NOMO-1 treated with dmso at 0.1 percent for 144 hours (cell line): ENCODE data around the gene PRG3.
"Not testable (repeated sequence)": the region's sequence is repeated elsewhere in the genome, so short reads cannot be mapped to it uniquely, and the experiment has no call there.

Experiments
- DNase-seq: peaks from one replicate; lab custom pipeline; 2025; ENCODE audit not compliant: unreplicated experiment; lab: John Stamatoyannopoulos, UW

PRG3 gene

GRCh38 chr11:57361420-57361819 is 19.5 kb downstream of the PRG3 start:
- DNase-seq = not testable (repeated sequence)

- no peak for DNase-seq
Observed at GRCh38 chr11:57360991-57361390, 20.0 kb downstream of the PRG3 start.

- no peak for DNase-seq
Observed at GRCh38 chr11:57359896-57360690, 20.9 kb downstream of the PRG3 start.

- DNase-seq = no peak
Observed at GRCh38 chr11:57359396-57359795, 21.6 kb downstream of the PRG3 start.

- no peak for DNase-seq
Observed at GRCh38 chr11:57358991-57359390, 22.0 kb downstream of the PRG3 start.

- DNase-seq = no peak
Observed at GRCh38 chr11:57358543-57358961, 22.4 kb downstream of the PRG3 start.

GRCh38 chr11:57357856-57358255 is 23.1 kb downstream of the PRG3 start:
- DNase-seq = no peak

GRCh38 chr11:57357310-57357709 is 23.6 kb downstream of the PRG3 start:
- no peak for DNase-seq

- DNase-seq = peak; percentile 29
Observed at GRCh38 chr11:57356268-57356667, 24.7 kb downstream of the PRG3 start.

GRCh38 chr11:57354699-57355098 is 26.3 kb downstream of the PRG3 start:
- no peak for DNase-seq

- no peak for DNase-seq
Observed at GRCh38 chr11:57353852-57354251, 27.1 kb downstream of the PRG3 start.

- no peak for DNase-seq
Observed at GRCh38 chr11:57353446-57353845, 27.5 kb downstream of the PRG3 start.

GRCh38 chr11:57353036-57353435 is 27.9 kb downstream of the PRG3 start:
- DNase-seq = no peak

GRCh38 chr11:57349491-57350274 is 31.3 kb downstream of the PRG3 start:
- no peak for DNase-seq

- DNase-seq = no peak
Observed at GRCh38 chr11:57348636-57349313, 32.2 kb downstream of the PRG3 start.

GRCh38 chr11:57348052-57348451 is 32.9 kb downstream of the PRG3 start:
- DNase-seq = no peak

- DNase-seq = no peak
Observed at GRCh38 chr11:57347336-57347735, 33.6 kb downstream of the PRG3 start.

GRCh38 chr11:57345555-57346211 is 35.3 kb downstream of the PRG3 start:
- no peak for DNase-seq

GRCh38 chr11:57344826-57345225 is 36.1 kb downstream of the PRG3 start:
- no peak for DNase-seq

GRCh38 chr11:57343825-57344224 is 37.1 kb downstream of the PRG3 start:
- DNase-seq = peak; percentile 48

GRCh38 chr11:57342702-57343101 is 38.2 kb downstream of the PRG3 start:
- no peak for DNase-seq
